Duodenal mucosa (tissue), 2 donors: ENCODE data around the gene ADRB2.

ENCODE experiments used
- H3K27ac ChIP-seq: one replicate; pipeline ENCODE4 v1.7.0; 2013; ENCODE audit warnings: low read depth, low read length
- H3K27me3 ChIP-seq, 2 donors: one replicate each; pipeline ENCODE4 v1.7.0; 2013; ENCODE audit warnings: low read length in 2 of 2, control low read depth in 1 of 2; ENCODE audit not compliant: insufficient read depth in 2 of 2, control insufficient read depth in 1 of 2
- H3K36me3 ChIP-seq, 2 donors: one replicate each; pipeline ENCODE4 v1.7.0; 2013; ENCODE audit warnings: low read length in 2 of 2, control low read depth in 1 of 2; ENCODE audit not compliant: insufficient read depth in 2 of 2, control insufficient read depth in 1 of 2
- H3K4me1 ChIP-seq, 2 donors: one replicate each; pipeline ENCODE4 v1.7.0; 2013; ENCODE audit warnings: low read length in 2 of 2, control low read depth in 1 of 2; ENCODE audit not compliant: insufficient read depth in 2 of 2, control insufficient read depth in 1 of 2
- H3K4me3 ChIP-seq, 2 donors: one replicate each; pipeline ENCODE4 v1.7.0; 2013; ENCODE audit warnings: low read length in 2 of 2, low read depth in 1 of 2
- H3K9ac ChIP-seq, 2 donors: one replicate each; pipeline ENCODE4 v1.7.0; 2013; ENCODE audit warnings: low read length in 2 of 2, low read depth in 1 of 2
- H3K9me3 ChIP-seq, 2 donors: one replicate each; pipeline ENCODE4 v1.7.0; 2013; ENCODE audit warnings: low read length in 2 of 2, control low read depth in 1 of 2; ENCODE audit not compliant: control insufficient read depth in 1 of 2

ADRB2 gene

GRCh38 chr5:148838357-148838756, 11.9 kb downstream of the ADRB2 start:
- no peak overlapping the region for H3K27ac ChIP-seq
- H3K4me1 ChIP-seq = peaks cover 0 to 4% of the 10 kb centered on the region in 2 donors
- no peak overlapping the region for H3K4me3 ChIP-seq
- H3K36me3 ChIP-seq = no peaks in the 10 kb centered on the region
- H3K9me3 ChIP-seq = no peaks in the 10 kb centered on the region
- H3K9ac ChIP-seq = no peak overlapping the region
- no peaks in the 10 kb centered on the region for H3K27me3 ChIP-seq

GRCh38 chr5:148839960-148840359, 13.5 kb downstream of the ADRB2 start:
- Histone ChIP-seq H3K9me3 (no peaks in the 10 kb centered on the region), H3K27ac (no peak overlapping the region), H3K27me3 (no peaks in the 10 kb centered on the region), H3K4me3 (no peak overlapping the region), H3K36me3 (no peaks in the 10 kb centered on the region), H3K9ac (no peak overlapping the region), H3K4me1 (no peaks in the 10 kb centered on the region)

- H3K9ac ChIP-seq = no peak overlapping the region
- H3K4me3 ChIP-seq = no peak overlapping the region
- H3K27me3 ChIP-seq = no peaks in the 10 kb centered on the region
- no peaks in the 10 kb centered on the region for H3K36me3 ChIP-seq
- H3K4me1 ChIP-seq = no peaks in the 10 kb centered on the region
- H3K27ac ChIP-seq = no peak overlapping the region
- H3K9me3 ChIP-seq = no peaks in the 10 kb centered on the region
These were observed 14.1 kb downstream of the ADRB2 start for GRCh38 chr5:148840531-148840930.

GRCh38 chr5:148841519-148841918, 15.1 kb downstream of the ADRB2 start:
- Histone ChIP-seq H3K4me3 (no peak overlapping the region), H3K9me3 (no peaks in the 10 kb centered on the region), H3K9ac (no peak overlapping the region), H3K27ac (no peak overlapping the region), H3K27me3 (no peaks in the 10 kb centered on the region), H3K4me1 (peaks cover 0 to 2% of the 10 kb centered on the region in 2 donors), H3K36me3 (no peaks in the 10 kb centered on the region)

GRCh38 chr5:148842161-148842560, 15.8 kb downstream of the ADRB2 start:
- Histone ChIP-seq H3K9ac (no peak overlapping the region), H3K27ac (no peak overlapping the region), H3K4me1 (peaks cover 0 to 2% of the 10 kb centered on the region in 2 donors)

GRCh38 chr5:148843510-148844318, 17.3 kb downstream of the ADRB2 start:
- H3K9me3 ChIP-seq = no peaks in the 10 kb centered on the region
- H3K36me3 ChIP-seq = no peaks in the 10 kb centered on the region
- H3K27ac ChIP-seq = no peak overlapping the region
- no peak overlapping the region for H3K9ac ChIP-seq
- H3K4me3 ChIP-seq = no peak overlapping the region
- H3K27me3 ChIP-seq = no peaks in the 10 kb centered on the region
- peaks cover 0 to 2% of the 10 kb centered on the region in 2 donors for H3K4me1 ChIP-seq

More at GRCh38 chr5:148842161-148842560, 15.8 kb downstream of the ADRB2 start:
- Histone ChIP-seq H3K4me3 (no peak overlapping the region), H3K36me3 (no peaks in the 10 kb centered on the region), H3K27me3 (no peaks in the 10 kb centered on the region), H3K9me3 (no peaks in the 10 kb centered on the region)

- no peak overlapping the region for H3K4me3 ChIP-seq
- peaks cover 0 to 2% of the 10 kb centered on the region in 2 donors for H3K4me1 ChIP-seq
- H3K27me3 ChIP-seq = no peaks in the 10 kb centered on the region
- no peak overlapping the region for H3K27ac ChIP-seq
- no peak overlapping the region for H3K9ac ChIP-seq
- H3K9me3 ChIP-seq = no peaks in the 10 kb centered on the region
- H3K36me3 ChIP-seq = no peaks in the 10 kb centered on the region
These were observed 18.2 kb downstream of the ADRB2 start for GRCh38 chr5:148844433-148845280.

GRCh38 chr5:148846930-148847329, 20.5 kb downstream of the ADRB2 start:
- Histone ChIP-seq H3K9ac (no peak overlapping the region), H3K4me3 (no peak overlapping the region), H3K4me1 (peaks cover 2 to 3% of the 10 kb centered on the region in 2 donors), H3K27me3 (no peaks in the 10 kb centered on the region), H3K27ac (no peak overlapping the region), H3K36me3 (no peaks in the 10 kb centered on the region), H3K9me3 (no peaks in the 10 kb centered on the region)

- Histone ChIP-seq H3K4me3 (no peak overlapping the region), H3K9me3 (no peaks in the 10 kb centered on the region), H3K27ac (no peak overlapping the region), H3K36me3 (no peaks in the 10 kb centered on the region), H3K4me1 (peaks cover 2 to 3% of the 10 kb centered on the region in 2 donors), H3K9ac (no peak overlapping the region), H3K27me3 (no peaks in the 10 kb centered on the region)
These were observed 21.0 kb downstream of the ADRB2 start for GRCh38 chr5:148847456-148847855.

GRCh38 chr5:148848393-148849031, 22.1 kb downstream of the ADRB2 start:
- peaks cover 2 to 3% of the 10 kb centered on the region in 2 donors for H3K4me1 ChIP-seq
- H3K4me3 ChIP-seq = no peak overlapping the region
- no peak overlapping the region for H3K9ac ChIP-seq
- H3K9me3 ChIP-seq = no peaks in the 10 kb centered on the region
- no peaks in the 10 kb centered on the region for H3K27me3 ChIP-seq
- H3K36me3 ChIP-seq = no peaks in the 10 kb centered on the region
- H3K27ac ChIP-seq = no peak overlapping the region
